ENCODE results near the gene GCC1.

GRCh38 chr7:127620406-127621233 is 35.2 kb upstream of the GCC1 start:
- TF ChIP-seq EP300 (IDR thresholded peaks at IDR 0.05; ENCODE audit: borderline replicate concordance) (no peak), FOXM1 (IDR thresholded peaks at IDR 0.05; ENCODE audit: borderline replicate concordance, low read depth) (no peak), REST (IDR thresholded peaks at IDR 0.05; ENCODE audit: low read depth) (no peak), MAX (IDR thresholded peaks at IDR 0.05) (no peak), USF1 (IDR thresholded peaks at IDR 0.05) (no peak), TCF12 (IDR thresholded peaks at IDR 0.05; ENCODE audit: low read depth) (no peak), YY1 (IDR thresholded peaks at IDR 0.05; ENCODE audit: low read depth) (no peak), CREB1 (IDR thresholded peaks at IDR 0.05; ENCODE audit: low read depth) (no peak), TEAD4 (IDR thresholded peaks at IDR 0.05) (no peak)
